Common myeloid progenitor, CD34-positive (primary cell): ENCODE measurements around the gene GPX5.
A peak's percentile ranks its signal among the peaks of the same experiment; 100 is the strongest.
"Not testable (repeated sequence)": the region's sequence is repeated elsewhere in the genome, so short reads cannot be mapped to it uniquely, and the experiment has no call there.

Experiments used
- CTCF ChIA-PET: fragments of 350-600 bp; sonication (Branson Sonifier 250); formaldehyde crosslinking; loops from one replicate; lab custom pipeline; 2021; ENCODE audit warnings: antibody characterized with exemption; lab: Charles Lee
- POLR2A ChIA-PET: fragments of 350-600 bp; sonication (Branson Sonifier 250); formaldehyde crosslinking; loops from one replicate; lab custom pipeline; 2021; ENCODE audit warnings: antibody characterized with exemption; lab: Charles Lee
- DNase-seq, 3 donors: peaks; one replicate each; pipeline versions ENCODE4 v3.0.0 to v3.0.0-alpha.2; 2013
- H3K27ac ChIP-seq, 2 experiments: 1 replicate in 1 of 2; 2 replicates in 1 of 2; pipeline ENCODE4 v1.7.0; 2013; ENCODE audit warnings: inconsistent platforms in 2 of 2, low read length in 2 of 2, mild to moderate bottlenecking in 2 of 2, low read depth in 1 of 2, moderate library complexity in 1 of 2; ENCODE audit not compliant: severe bottlenecking in 2 of 2, insufficient read depth in 1 of 2, poor library complexity in 1 of 2
- H3K27me3 ChIP-seq, 5 experiments: replicated peaks in 2 of 5; 1 replicate in 3 of 5; 2 replicates in 2 of 5; pipeline versions ENCODE4 v1.6.1 to v1.7.0; 2013; ENCODE audit warnings: low read length in 4 of 5, mild to moderate bottlenecking in 2 of 5, moderate library complexity in 2 of 5, inconsistent platforms in 1 of 5; ENCODE audit not compliant: insufficient read depth in 5 of 5, control insufficient read depth in 4 of 5
- H3K36me3 ChIP-seq, 4 experiments: 1 replicate in 2 of 4; 2 replicates in 2 of 4; pipeline versions ENCODE4 v1.6.1 to v1.7.0; 2013; ENCODE audit warnings: low read length in 3 of 4, control low read depth in 1 of 4, mild to moderate bottlenecking in 1 of 4; ENCODE audit not compliant: control insufficient read depth in 4 of 4, insufficient read depth in 4 of 4
- H3K4me1 ChIP-seq, 4 experiments: 1 replicate in 3 of 4; 2 replicates in 1 of 4; pipeline versions ENCODE4 v1.6.1 to v1.7.1; 2013; ENCODE audit warnings: low read length in 3 of 4, mild to moderate bottlenecking in 3 of 4, control low read depth in 1 of 4, inconsistent platforms in 1 of 4, moderate library complexity in 1 of 4; ENCODE audit not compliant: control insufficient read depth in 4 of 4, insufficient read depth in 4 of 4; ENCODE audit errors: control extremely low read depth in 1 of 4
- H3K4me3 ChIP-seq, 7 experiments: 1 replicate in 4 of 7; 2 replicates in 3 of 7; pipeline versions ENCODE4 v1.5.1 to v1.7.0; 2013; ENCODE audit warnings: mild to moderate bottlenecking in 7 of 7, low read length in 6 of 7, moderate library complexity in 6 of 7, inconsistent platforms in 2 of 7, low read depth in 2 of 7, control low read depth in 1 of 7; ENCODE audit not compliant: insufficient read depth in 4 of 7, control insufficient read depth in 1 of 7; ENCODE audit errors: extremely low read depth in 1 of 7
- H3K9me3 ChIP-seq, 5 experiments: 1 replicate in 4 of 5; 2 replicates in 1 of 5; pipeline versions ENCODE4 v1.6.1 to v1.7.1; 2013; ENCODE audit warnings: low read length in 4 of 5, mild to moderate bottlenecking in 2 of 5, inconsistent platforms in 1 of 5, low read depth in 1 of 5, moderate library complexity in 1 of 5; ENCODE audit not compliant: control insufficient read depth in 4 of 5, insufficient read depth in 2 of 5; ENCODE audit errors: control extremely low read depth in 1 of 5
- WGBS: methylation state at CpG from one replicate; pipeline ENCODE4 v1.1.5; 2013; ENCODE audit not compliant: insufficient coverage; 5-methylcytosine and 5-hydroxymethylcytosine counted together

The GPX5 gene

GRCh38 chr6:28497893-28498292 lies 27.8 kb upstream of the GPX5 start:
- DNase-seq = no peak
- Histone ChIP-seq H3K27ac (no peak overlapping the region), H3K4me3 (no peak overlapping the region), H3K36me3 (no peaks in the 10 kb centered on the region), H3K27me3 (peaks cover 2 to 41% (median 20%) of the 10 kb centered on the region in 5 experiments), H3K4me1 (no peaks in the 10 kb centered on the region), H3K9me3 (no peaks in the 10 kb centered on the region)
- 60% methylated on average over 2 of the region's 3 CpGs for WGBS
- POLR2A ChIA-PET = no interaction called here
- CTCF ChIA-PET = interaction anchor here (1.3 to 1.4 kb wide), 2 partner anchors 83 to 86 kb away, joined by 3 read pairs; no protein-coding TSS in a partner anchor

GRCh38 chr6:28501259-28501658 lies 24.4 kb upstream of the GPX5 start:
- Histone ChIP-seq H3K36me3 (no peaks in the 10 kb centered on the region), H3K4me1 (no peaks in the 10 kb centered on the region), H3K27ac (no peak overlapping the region), H3K9me3 (no peaks in the 10 kb centered on the region), H3K27me3 (peaks cover 6 to 38% (median 14%) of the 10 kb centered on the region in 5 experiments), H3K4me3 (no peak overlapping the region)
- no CpG with 5 or more reads among the region's 6 CpGs for WGBS
- ChIA-PET POLR2A (no interaction called here), CTCF (no interaction called here)
- DNase-seq = no peak

- peaks cover 6 to 36% (median 17%) of the 10 kb centered on the region in 5 experiments for H3K27me3 ChIP-seq
- H3K27ac ChIP-seq, CTCF ChIA-PET, H3K36me3 ChIP-seq, H3K9me3 ChIP-seq, H3K4me3 ChIP-seq, POLR2A ChIA-PET, H3K4me1 ChIP-seq, DNase-seq: not testable (repeated sequence)
- over 99% methylated on average over 20 of the region's 35 CpGs for WGBS
These were observed 23.5 kb upstream of the GPX5 start for GRCh38 chr6:28502136-28502535.

GRCh38 chr6:28502709-28503305 lies 22.9 kb upstream of the GPX5 start:
- H3K4me3 ChIP-seq, H3K4me1 ChIP-seq, CTCF ChIA-PET, H3K27ac ChIP-seq, POLR2A ChIA-PET, H3K9me3 ChIP-seq, DNase-seq, H3K36me3 ChIP-seq: not testable (repeated sequence)
- WGBS = 100% methylated on average over 4 of the region's 7 CpGs
- H3K27me3 ChIP-seq = peaks cover 6 to 31% (median 17%) of the 10 kb centered on the region in 5 experiments

DNA sequence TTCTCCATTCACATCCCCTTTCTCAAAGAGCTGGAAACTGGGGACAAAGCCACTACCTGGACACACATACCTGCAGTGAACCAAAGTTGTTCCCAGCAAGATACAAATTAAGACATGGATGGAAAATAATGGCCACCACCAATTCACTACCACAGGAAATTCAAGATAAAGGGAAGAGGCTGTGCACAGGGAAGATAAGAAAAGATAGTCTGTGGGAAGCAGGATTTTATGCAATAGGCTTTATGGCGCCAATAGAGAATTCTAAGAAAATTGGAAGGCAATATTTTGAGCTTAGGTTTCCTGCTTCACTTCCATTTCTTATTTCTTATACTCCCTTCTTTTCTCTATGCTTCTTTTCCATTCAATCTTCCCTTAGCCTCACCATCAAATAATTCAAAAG lies 19.9 kb upstream of the GPX5 start:
- Histone ChIP-seq H3K4me1 (peaks cover 0 to 2% (median 0%) of the 10 kb centered on the region in 4 experiments), H3K36me3 (no peaks in the 10 kb centered on the region)
- no CpG with 5 or more reads among the region's 1 CpG for WGBS

DNA sequence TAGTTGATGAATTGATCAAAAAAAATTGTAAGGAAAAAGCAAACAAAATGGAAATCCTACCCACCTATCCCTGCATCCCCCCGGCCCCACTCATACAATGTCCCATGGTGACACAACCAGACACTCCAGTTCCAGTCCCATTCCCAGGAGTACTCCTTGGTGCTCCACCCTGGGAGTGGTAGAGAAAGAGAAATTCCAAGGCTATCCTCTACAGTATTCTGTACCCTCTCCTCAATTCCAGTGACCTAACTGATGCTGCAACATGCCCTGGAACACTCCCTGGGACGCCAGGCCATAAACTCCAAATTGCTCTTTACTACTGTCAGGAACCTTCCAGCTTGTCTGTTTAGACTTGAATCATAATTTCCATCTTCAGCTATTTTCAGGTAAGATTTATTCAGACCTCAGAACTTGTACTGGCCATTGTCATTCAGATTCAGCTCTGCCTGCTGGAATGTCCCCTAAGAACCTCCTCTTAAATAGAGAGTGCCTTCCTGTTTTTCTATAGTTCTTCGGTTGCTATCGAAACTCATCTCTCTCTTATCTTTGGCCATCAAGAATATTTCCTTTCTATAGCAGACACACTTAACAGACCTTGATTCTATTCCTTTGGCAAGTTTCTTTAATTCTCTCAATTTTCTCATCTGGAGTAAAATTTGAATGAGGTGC lies 18.7 kb upstream of the GPX5 start:
- CTCF ChIA-PET = no interaction called here
- peaks cover 0 to 18% (median 3%) of the 10 kb centered on the region in 5 experiments for H3K27me3 ChIP-seq
- DNase-seq = peak in 2 of 3 donors; percentile 26 to 40
- H3K36me3 ChIP-seq = no peaks in the 10 kb centered on the region
- POLR2A ChIA-PET = interaction anchor here (0.8 kb wide), 1 partner anchor 13 kb away, joined by 3 read pairs; no protein-coding TSS in a partner anchor
- peaks cover 0 to 2% (median 0%) of the 10 kb centered on the region in 4 experiments for H3K4me1 ChIP-seq
- no peak overlapping the region for H3K27ac ChIP-seq
- no peaks in the 10 kb centered on the region for H3K9me3 ChIP-seq
- no peak overlapping the region for H3K4me3 ChIP-seq
- 33% methylated on average over 3 of the region's 4 CpGs for WGBS

More for the DNA sequence above, 19.9 kb upstream of the GPX5 start:
- Histone ChIP-seq H3K9me3 (no peaks in the 10 kb centered on the region), H3K27ac (no peak overlapping the region), H3K27me3 (peaks cover 0 to 18% (median 3%) of the 10 kb centered on the region in 5 experiments), H3K4me3 (no peak overlapping the region)
- ChIA-PET CTCF (no interaction called here), POLR2A (no interaction called here)
- no peak for DNase-seq
